PC-9 (cell line): ENCODE data around the gene TENT4A.

Source experiments
- EZH2 ChIP-seq: fragments of 200-600 bp; sonication (generic); IDR thresholded peaks from 2 replicates; pipeline ENCODE4 v1.8.0; 2017; ENCODE audit warnings: antibody characterized with exemption, low read depth
- TF ChIP-seq, protein P1 (sequence below): fragments of 200-600 bp; sonication (generic); conservative IDR thresholded peaks from 2 replicates; pipeline ENCODE4 v1.6.1; 2017; ENCODE audit warnings: mixed run types, antibody characterized with exemption, mild to moderate bottlenecking, moderate library complexity

DNA sequence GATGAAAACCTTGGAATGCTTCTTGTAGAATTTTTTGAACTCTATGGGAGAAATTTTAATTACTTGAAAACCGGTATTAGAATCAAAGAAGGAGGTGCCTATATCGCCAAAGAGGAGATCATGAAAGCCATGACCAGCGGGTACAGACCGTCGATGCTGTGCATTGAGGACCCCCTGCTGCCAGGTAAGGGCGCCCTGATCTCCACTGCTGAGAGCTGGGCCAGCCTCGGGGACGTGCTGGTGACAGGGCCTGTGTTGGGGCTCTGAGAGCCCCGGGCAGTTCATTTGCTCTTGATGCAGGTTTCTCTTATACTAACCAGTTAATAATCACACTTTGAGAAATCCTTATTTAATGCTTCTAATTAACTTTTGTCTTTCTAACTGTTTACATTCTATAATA, 33.0 kb downstream of the TENT4A start:
- TF ChIP-seq, protein P1, sequence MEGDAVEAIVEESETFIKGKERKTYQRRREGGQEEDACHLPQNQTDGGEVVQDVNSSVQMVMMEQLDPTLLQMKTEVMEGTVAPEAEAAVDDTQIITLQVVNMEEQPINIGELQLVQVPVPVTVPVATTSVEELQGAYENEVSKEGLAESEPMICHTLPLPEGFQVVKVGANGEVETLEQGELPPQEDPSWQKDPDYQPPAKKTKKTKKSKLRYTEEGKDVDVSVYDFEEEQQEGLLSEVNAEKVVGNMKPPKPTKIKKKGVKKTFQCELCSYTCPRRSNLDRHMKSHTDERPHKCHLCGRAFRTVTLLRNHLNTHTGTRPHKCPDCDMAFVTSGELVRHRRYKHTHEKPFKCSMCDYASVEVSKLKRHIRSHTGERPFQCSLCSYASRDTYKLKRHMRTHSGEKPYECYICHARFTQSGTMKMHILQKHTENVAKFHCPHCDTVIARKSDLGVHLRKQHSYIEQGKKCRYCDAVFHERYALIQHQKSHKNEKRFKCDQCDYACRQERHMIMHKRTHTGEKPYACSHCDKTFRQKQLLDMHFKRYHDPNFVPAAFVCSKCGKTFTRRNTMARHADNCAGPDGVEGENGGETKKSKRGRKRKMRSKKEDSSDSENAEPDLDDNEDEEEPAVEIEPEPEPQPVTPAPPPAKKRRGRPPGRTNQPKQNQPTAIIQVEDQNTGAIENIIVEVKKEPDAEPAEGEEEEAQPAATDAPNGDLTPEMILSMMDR: no peak
- no peak for TF ChIP-seq EZH2
